ENCODE data around the gene MAD1L1. TPM values are rescaled to one million over a fixed set of nuclear protein-coding genes. Genes with fewer than 3 reads are reported as not detected.

MAD1L1 gene
- total and polyA plus RNA-seq, 2 of the 8 experiments (the other 6 are each of a cell fraction or from before 2014, with no cell fraction given), result 40.4 to 44.6 TPM

DNA sequence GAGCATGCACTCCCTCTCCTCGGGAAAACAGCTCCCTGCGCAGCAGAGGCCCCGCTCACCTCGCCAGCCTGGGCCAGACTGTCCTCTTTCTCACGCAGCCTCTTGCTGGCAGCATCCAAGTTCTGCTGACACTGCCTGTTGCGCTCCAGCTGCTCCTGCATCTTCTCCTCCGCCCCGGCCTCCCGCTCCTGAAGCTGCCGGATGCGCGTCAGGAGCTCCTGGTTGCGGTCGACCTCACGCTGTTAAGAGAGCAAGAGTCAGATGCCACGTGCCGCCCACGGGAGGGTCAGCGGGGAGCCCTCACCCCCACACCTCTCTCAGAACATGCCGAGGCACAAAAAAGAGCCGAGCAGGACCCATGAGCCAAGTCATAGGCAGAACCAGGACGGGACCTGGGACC, 10.2 kb downstream of the MAD1L1 start:
- POLR2A ChIA-PET (ENCODE audit: partially characterized antibody), result interaction anchor here (0.7 to 4.1 kb wide), 3 partner anchors 14 to 133 kb away, joined by 3 to 11 read pairs (median 3); partner anchors contain the start of gene EIF3B
- Histone ChIP-seq H3K4ac (replicated peaks; ENCODE audit: insufficient read length, low read depth, low read length) (no peak overlapping the region), H2BK12ac (ENCODE audit: low read depth, low read length) (no peak overlapping the region), H2AFZ (ENCODE audit: low read length) (no peak overlapping the region), H3K27me3 (replicated peaks in 1 of 4; ENCODE audit: control insufficient read depth in 3 of 4, extremely low read depth in 1 of 4, insufficient read depth in 3 of 4, low read length in 3 of 4) (no peaks in the 10 kb centered on the region), H3K79me2 (ENCODE audit: control insufficient read depth in 1 of 2, insufficient read depth in 2 of 2, low read length in 2 of 2) (peaks cover 0 to 25% of the 10 kb centered on the region in 2 experiments; a peak in 3 of 4 replicates), H3K4me3 (ENCODE audit: extremely low read depth in 1 of 4, insufficient read depth in 2 of 4, low read depth in 3 of 4, low read length in 4 of 4) (no peak overlapping the region), H3K14ac (ENCODE audit: insufficient read length) (no peak overlapping the region), H3K23ac (ENCODE audit: insufficient read length) (no peak overlapping the region), H2AK5ac (ENCODE audit: low read depth, low read length) (no peak overlapping the region), H3K23me2 (ENCODE audit: low read depth, low read length) (no peaks in the 10 kb centered on the region), H3K4me2 (ENCODE audit: insufficient read depth in 1 of 2, low read depth in 2 of 2, low read length in 2 of 2) (no peak overlapping the region), H3K9me3 (ENCODE audit: insufficient read depth in 2 of 2, low read depth in 1 of 2, low read length in 1 of 2) (no peaks in the 10 kb centered on the region), H2BK15ac (ENCODE audit: low read length) (no peak overlapping the region), H4K5ac (ENCODE audit: insufficient read length, low read depth, low read length) (no peak overlapping the region), H3K9ac (replicated peaks in 1 of 4; ENCODE audit: extremely low read depth in 1 of 4, low read depth in 3 of 4, low read length in 3 of 4) (no peak overlapping the region), H2BK120ac (replicated peaks; ENCODE audit: low read depth, low read length) (no peak overlapping the region), H3K79me1 (ENCODE audit: low read depth, low read length) (peaks cover 19% of the 10 kb centered on the region), H2BK5ac (ENCODE audit: low read depth, low read length) (no peak overlapping the region), H4K20me1 (replicated peaks in 1 of 2; ENCODE audit: control insufficient read depth in 1 of 2, insufficient read depth in 2 of 2, low read length in 2 of 2) (peaks cover 7 to 18% of the 10 kb centered on the region in 2 experiments), H3K27ac (ENCODE audit: low read depth, low read length) (no peak overlapping the region), H2BK20ac (ENCODE audit: low read length) (no peak overlapping the region), H4K91ac (replicated peaks; ENCODE audit: insufficient read length, low read length) (no peak overlapping the region), H3K18ac (ENCODE audit: extremely low read depth, low read length) (no peak overlapping the region), H3K56ac (replicated peaks; ENCODE audit: insufficient read length, low read depth, low read length) (no peak overlapping the region), H3K4me1 (replicated peaks in 1 of 4; ENCODE audit: control insufficient read depth in 3 of 4, insufficient read depth in 4 of 4, low read length in 3 of 4) (no peaks in the 10 kb centered on the region; a peak in 1 of 7 replicates), H4K8ac (ENCODE audit: extremely low read depth, insufficient read depth, low read length) (no peak overlapping the region; the same call in 1 of the 2 replicates), H3K36me3 (ENCODE audit: control insufficient read depth in 2 of 4, insufficient read depth in 4 of 4, low read length in 3 of 4) (peaks cover 11 to 37% (median 29%) of the 10 kb centered on the region in 4 experiments; a peak in 7 of 8 replicates)
- no peak for FAIRE-seq
- CTCF ChIA-PET (ENCODE audit: partially characterized antibody), result interaction anchor here (0.6 to 0.9 kb wide), 4 partner anchors 27 to 146 kb away, joined by 3 to 5 read pairs (median 3); no protein-coding TSS in a partner anchor
- no peak for DNase-seq (ENCODE audit: low read depth in 1 of 2, low spot score in 2 of 2)
- WGBS, 2 experiments (ENCODE audit: extremely low coverage in 1 of 2, insufficient coverage in 1 of 2, insufficient read length in 1 of 2, insufficient replicate concordance in 2 of 2, low coverage in 1 of 2, low lambda C conversion rate in 2 of 2, missing lambda C conversion rate in 1 of 2), result 94% methylated on average over 15 of the region's 22 CpGs; no CpG with 5 or more reads in 1 of the 2 experiments
- TF ChIP-seq KDM5A (IDR thresholded peaks at IDR 0.05; ENCODE audit: low read length) (no peak), KDM4A (IDR thresholded peaks at IDR 0.05; ENCODE audit: low read depth, low read length, severe bottlenecking) (no peak), KDM1A (IDR thresholded peaks at IDR 0.05; ENCODE audit: borderline replicate concordance, low read length) (no peak), ZNF274 (IDR thresholded peaks at IDR 0.05; ENCODE audit: borderline replicate concordance, extremely low read depth, low read length) (no peak), SUZ12 (IDR thresholded peaks at IDR 0.05; ENCODE audit: low read length) (no peak), ASH2L (IDR thresholded peaks at IDR 0.05; ENCODE audit: low read length) (no peak), JUN (IDR thresholded peaks at IDR 0.05; ENCODE audit: low read depth, low read length) (no peak), CREB1 (IDR thresholded peaks at IDR 0.05) (no peak)
